IMR-90 (cell line): Measurements from ENCODE around the gene SERPINB10. TPM values are rescaled to one million over a fixed set of nuclear protein-coding genes. Genes with fewer than 3 reads are reported as not detected.

ENCODE experiments used
- ATAC-seq: fragments of 200-7000 bp; cut with Tn5 transposase; 2 replicates; pipeline ENCODE4 v1.9.1; 2020; ENCODE audit warnings: low read depth, mild to moderate bottlenecking, moderate library complexity
- BruUV-seq: library from RNA; stranded (reverse); fragments of 400-500 nt; replicated peaks from 2 replicates; lab custom pipeline; 2021; lab: Mats Ljungman, UMichigan
- CTCF ChIA-PET: fragments of 300-600 bp; formaldehyde crosslinking; extraction: SDS; loops from one replicate; lab custom pipeline; 2021; ENCODE audit warnings: antibody characterized with exemption; lab: Yijun Ruan, JAX
- POLR2A ChIA-PET: fragments of 300-600 bp; sonication (Branson Sonifier 250); formaldehyde crosslinking; loops from one replicate; lab custom pipeline; 2022; ENCODE audit warnings: antibody characterized with exemption; ENCODE audit not compliant: unreplicated experiment; lab: Charles Lee
- DNase-seq: peaks from one replicate; pipeline ENCODE4 v3.0.0; 2013
- H2AFZ ChIP-seq: replicated peaks from 2 replicates; pipeline ENCODE3; 2013; ENCODE audit warnings: low read length, mild to moderate bottlenecking; ENCODE audit not compliant: poor library complexity
- H2AK5ac ChIP-seq: 2 replicates; pipeline ENCODE4 v1.6.1; 2013; ENCODE audit warnings: low read depth, low read length, inconsistent platforms
- H2AK9ac ChIP-seq: replicated peaks from 2 replicates; pipeline ENCODE3; 2013; ENCODE audit warnings: mild to moderate bottlenecking, low read depth, low read length, moderate library complexity; ENCODE audit not compliant: poor library complexity
- H2BK120ac ChIP-seq: 2 replicates; pipeline ENCODE4 v1.6.1; 2013; ENCODE audit warnings: low read depth, low read length, inconsistent platforms
- H2BK15ac ChIP-seq: 3 replicates; pipeline ENCODE4 v1.6.1; 2013; ENCODE audit warnings: low read depth, low read length, inconsistent platforms
- H2BK20ac ChIP-seq: 2 replicates; pipeline ENCODE4 v1.6.1; 2013; ENCODE audit warnings: low read depth, mild to moderate bottlenecking, inconsistent platforms, low read length, moderate library complexity
- H2BK5ac ChIP-seq: 2 replicates; pipeline ENCODE4 v1.6.1; 2013; ENCODE audit warnings: mild to moderate bottlenecking, low read depth, low read length, inconsistent platforms; ENCODE audit not compliant: poor library complexity, severe bottlenecking
- H3K14ac ChIP-seq: replicated peaks from 2 replicates; pipeline ENCODE4 v1.6.1; 2013; ENCODE audit warnings: low read depth, low read length, inconsistent platforms
- H3K18ac ChIP-seq: 2 replicates; pipeline ENCODE4 v1.6.1; 2013; ENCODE audit warnings: low read depth, low read length, control low read depth
- H3K23ac ChIP-seq: 2 replicates; pipeline ENCODE4 v1.6.1; 2013; ENCODE audit warnings: low read depth, low read length, inconsistent platforms
- H3K27ac ChIP-seq: 2 replicates; pipeline ENCODE4 v1.5.1; 2013; ENCODE audit warnings: mild to moderate bottlenecking, control low read depth, low read length; ENCODE audit not compliant: insufficient read depth
- H3K27me3 ChIP-seq: 2 replicates; pipeline ENCODE4 v1.6.1; 2013; ENCODE audit warnings: low read length; ENCODE audit not compliant: control insufficient read depth, insufficient read depth
- H3K36me3 ChIP-seq: 2 replicates; pipeline ENCODE4 v1.6.1; 2013; ENCODE audit warnings: low read length, mixed read lengths; ENCODE audit not compliant: control insufficient read depth, insufficient read depth
- H3K4ac ChIP-seq: 2 replicates; pipeline ENCODE4 v1.6.1; 2013; ENCODE audit warnings: low read depth, low read length, inconsistent platforms
- H3K4me1 ChIP-seq: 2 replicates; pipeline ENCODE4 v1.6.1; 2013; ENCODE audit warnings: low read length, mixed read lengths; ENCODE audit not compliant: control insufficient read depth, insufficient read depth
- H3K4me2 ChIP-seq: 2 replicates; pipeline ENCODE4 v1.6.1; 2013; ENCODE audit warnings: low read depth, mild to moderate bottlenecking, control low read depth, low read length, moderate library complexity
- H3K4me3 ChIP-seq: 2 replicates; pipeline ENCODE4 v1.5.1; 2013; ENCODE audit warnings: low read depth, mild to moderate bottlenecking, control low read depth, low read length, moderate library complexity; ENCODE audit not compliant: insufficient read depth
- H3K56ac ChIP-seq: 2 replicates; pipeline ENCODE4 v1.6.1; 2013; ENCODE audit warnings: low read length, inconsistent platforms; ENCODE audit not compliant: insufficient read depth; ENCODE audit errors: extremely low read depth
- H3K79me1 ChIP-seq, 2 experiments: 2 replicates each; pipeline ENCODE4 v1.6.1; 2013; ENCODE audit warnings: low read length in 2 of 2, inconsistent platforms in 1 of 2, low read depth in 1 of 2
- H3K9ac ChIP-seq: 2 replicates; pipeline ENCODE4 v1.6.1; 2013; ENCODE audit warnings: low read depth, low read length, control low read depth
- H3K9me1 ChIP-seq: 2 replicates; pipeline ENCODE4 v1.6.1; 2013; ENCODE audit warnings: low read length, inconsistent platforms; ENCODE audit not compliant: insufficient read depth
- H3K9me3 ChIP-seq: 2 replicates; pipeline ENCODE4 v1.6.1; 2013; ENCODE audit warnings: low read length; ENCODE audit not compliant: control insufficient read depth, insufficient read depth
- H4K20me1 ChIP-seq: 2 replicates; pipeline ENCODE4 v1.6.1; 2013; ENCODE audit warnings: low read length, inconsistent platforms; ENCODE audit not compliant: insufficient read depth
- H4K5ac ChIP-seq: 2 replicates; pipeline ENCODE4 v1.6.1; 2013; ENCODE audit warnings: mild to moderate bottlenecking, low read depth, low read length, control low read depth
- H4K8ac ChIP-seq, 2 experiments: 2 replicates each; pipeline ENCODE4 v1.6.1; 2013; ENCODE audit warnings: low read depth in 2 of 2, low read length in 2 of 2, control low read depth in 1 of 2, inconsistent platforms in 1 of 2
- H4K91ac ChIP-seq: 2 replicates; pipeline ENCODE4 v1.6.1; 2013; ENCODE audit warnings: low read depth, low read length, inconsistent platforms; ENCODE audit not compliant: insufficient read depth
- CEBPB ChIP-seq: IDR thresholded peaks from 2 replicates; pipeline ENCODE4 v1.6.1; 2012; ENCODE audit warnings: low read depth, low read length, improper control_type of control experiment
- ELK1 ChIP-seq: fragments of 150-350 bp; IDR thresholded peaks from 2 replicates; pipeline ENCODE4 v1.6.1; 2016; ENCODE audit warnings: low read depth, mild to moderate bottlenecking, low read length, moderate library complexity, borderline replicate concordance
- FOS ChIP-seq: fragments of 150-350 bp; IDR thresholded peaks from 2 replicates; pipeline ENCODE4 v1.6.1; 2016; ENCODE audit warnings: low read depth, low read length
- MAFK ChIP-seq: IDR thresholded peaks from 2 replicates; pipeline ENCODE4 v1.6.1; 2012; ENCODE audit warnings: low read depth, low read length, improper control_type of control experiment
- MAZ ChIP-seq: IDR thresholded peaks from 2 replicates; pipeline ENCODE4 v1.6.1; 2012; ENCODE audit warnings: low read depth, mild to moderate bottlenecking, low read length, improper control_type of control experiment, moderate library complexity, borderline replicate concordance
- RAD21 ChIP-seq: IDR thresholded peaks from 2 replicates; pipeline ENCODE4 v1.6.1; 2012; ENCODE audit warnings: low read length, improper control_type of control experiment
- RCOR1 ChIP-seq: IDR thresholded peaks from 2 replicates; pipeline ENCODE4 v1.6.1; 2012; ENCODE audit warnings: mild to moderate bottlenecking, low read length, improper control_type of control experiment; ENCODE audit not compliant: insufficient replicate concordance
- RFX5 ChIP-seq: IDR thresholded peaks from 2 replicates; pipeline ENCODE4 v1.8.0; 2012; ENCODE audit warnings: low read depth, mild to moderate bottlenecking, low read length, moderate library complexity
- SMC3 ChIP-seq: fragments of 150-350 bp; IDR thresholded peaks from 2 replicates; pipeline ENCODE4 v1.6.1; 2016; ENCODE audit warnings: low read depth, mild to moderate bottlenecking, antibody characterized with exemption, low read length, moderate library complexity
- WGBS, 2 experiments: methylation state at CpG; one replicate each; pipeline versions ENCODE4 v1.1.5 to v1.1.7; 2013; ENCODE audit warnings: missing lambda C conversion rate in 2 of 2; ENCODE audit not compliant: insufficient read length in 1 of 2; ENCODE audit errors: extremely low coverage in 2 of 2; 5-methylcytosine and 5-hydroxymethylcytosine counted together
- dilution Hi-C: fragments of 300-500 bp; cut with HindIII; formaldehyde crosslinking; loops from one replicate; pipeline ENCODE4 v1.14.3; 2018; ENCODE audit warnings: low sequenced_read_pairs; ENCODE audit not compliant: unreplicated experiment
- in situ Hi-C: fragments of 300-500 bp; cut with MboI; formaldehyde crosslinking; loops from 3 replicates; pipeline ENCODE4 v1.14.3; 2019; ENCODE audit warnings: low sequenced_read_pairs, inconsistent platforms, mixed read lengths
- intact Hi-C: fragments of 100-400 bp; cut with micrococcal nuclease; formaldehyde crosslinking; loops from 2 replicates; pipeline ENCODE4 v1.10.0; 2022
- polyA plus RNA-seq, 3 experiments: library from polyadenylated mRNA; depleted of rRNA; stranded (reverse); fragments of >200 nt; gene quantifications; 2 replicates each; pipeline ENCODE4 v1.2.3, GENCODE V29; 2012; ENCODE audit warnings: low replicate concordance in 1 of 3
- total RNA-seq: library from RNA; depleted of rRNA; stranded (reverse); fragments of >200 nt; gene quantifications from 2 replicates; pipeline ENCODE4 v1.2.3, GENCODE V29; 2012
- TF ChIP-seq, protein P1 (sequence below): fragments of 150-350 bp; IDR thresholded peaks from 2 replicates; pipeline ENCODE4 v1.6.1; 2017; ENCODE audit warnings: mild to moderate bottlenecking, antibody characterized with exemption, low read length, low read depth

Gene SERPINB10
- total and polyA plus RNA-seq, 2 of the 4 experiments (the other 2 are of a cell fraction): not detected

DNA sequence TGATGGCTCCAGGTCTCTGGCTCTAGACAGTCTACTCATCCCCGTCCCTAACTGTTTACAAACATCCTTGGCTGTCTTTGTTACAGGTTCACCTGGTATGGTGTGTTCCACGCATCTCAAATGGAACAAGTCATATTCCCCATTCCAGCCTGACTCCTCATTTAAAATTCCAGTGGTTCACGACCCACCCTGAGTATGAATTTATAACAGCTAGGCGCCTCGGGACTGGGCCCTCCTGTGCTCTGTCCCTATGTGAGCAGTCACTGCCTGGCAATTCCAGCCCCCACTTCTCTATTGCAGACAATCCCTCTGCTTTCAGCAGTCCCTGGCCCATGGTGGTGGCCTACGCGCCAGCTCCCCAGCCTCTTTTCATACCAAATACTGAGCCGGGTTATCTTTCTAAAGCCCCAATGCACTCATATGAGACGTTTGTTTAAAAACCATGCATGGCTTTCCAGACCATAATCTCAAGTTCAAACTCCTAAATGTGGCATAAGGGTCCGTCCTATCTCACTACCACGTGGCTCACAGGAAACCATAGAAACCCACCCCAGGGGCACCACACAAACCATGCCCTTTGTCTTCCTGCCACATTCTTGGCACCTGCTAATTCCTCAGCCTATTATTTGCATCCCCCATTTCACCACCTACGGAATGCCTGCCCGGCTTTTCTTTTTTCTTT lies 63.7 kb downstream of the SERPINB10 start:
- Histone ChIP-seq H3K9me3 (no peaks in the 10 kb centered on the region), H2AFZ (peak overlapping the region; percentile 92), H2AK9ac (peak overlapping the region; percentile 93), H3K4me1 (peaks cover 12% of the 10 kb centered on the region), H3K23ac (peak overlapping the region; percentile 81), H3K79me1 (peaks cover 13 to 30% of the 10 kb centered on the region in 2 experiments; a peak in 3 of 4 replicates), H2AK5ac (peak overlapping the region; percentile 82), H3K4me2 (peak overlapping the region; percentile 90), H4K5ac (peak overlapping the region; percentile 92), H3K27me3 (no peaks in the 10 kb centered on the region), H3K56ac (peak overlapping the region; percentile 91), H3K4me3 (peak overlapping the region; percentile 61; the same call in 1 of the 2 replicates), H3K27ac (peak overlapping the region; percentile 86), H2BK5ac (peak overlapping the region; percentile 76), H2BK20ac (peak overlapping the region; percentile 27), H4K8ac (peak overlapping the region; percentile 77 to 96), H3K14ac (peak overlapping the region; percentile 89), H2BK120ac (peak overlapping the region; percentile 67), H2BK15ac (peak overlapping the region; percentile 76; the same call in 1 of the 3 replicates), H3K18ac (peak overlapping the region; percentile 75), H4K91ac (peak overlapping the region; percentile 92), H3K9me1 (peaks cover 8% of the 10 kb centered on the region), H4K20me1 (no peaks in the 10 kb centered on the region), H3K4ac (peak overlapping the region; percentile 97), H3K9ac (peak overlapping the region; percentile 81), H3K36me3 (no peaks in the 10 kb centered on the region)
- ChIA-PET CTCF (no interaction called here), POLR2A (no interaction called here)
- intact Hi-C loops: no loop called here
- WGBS, 2 experiments: 73% methylated on average over 5 of the region's 13 CpGs; no CpG with 5 or more reads in 1 of the 2 experiments
- dilution Hi-C loops: no loop called here
- ATAC-seq (no peak), DNase-seq (no peak)
- BruUV-seq: TSS peak; percentile 25
- in situ Hi-C loops: no loop called here
- no peak for TF ChIP-seq RCOR1
- TF ChIP-seq CEBPB: no peak
- no peak for TF ChIP-seq MAZ
- no peak for TF ChIP-seq FOS
- TF ChIP-seq RAD21: no peak
- TF ChIP-seq ELK1: no peak
- TF ChIP-seq, protein P1, sequence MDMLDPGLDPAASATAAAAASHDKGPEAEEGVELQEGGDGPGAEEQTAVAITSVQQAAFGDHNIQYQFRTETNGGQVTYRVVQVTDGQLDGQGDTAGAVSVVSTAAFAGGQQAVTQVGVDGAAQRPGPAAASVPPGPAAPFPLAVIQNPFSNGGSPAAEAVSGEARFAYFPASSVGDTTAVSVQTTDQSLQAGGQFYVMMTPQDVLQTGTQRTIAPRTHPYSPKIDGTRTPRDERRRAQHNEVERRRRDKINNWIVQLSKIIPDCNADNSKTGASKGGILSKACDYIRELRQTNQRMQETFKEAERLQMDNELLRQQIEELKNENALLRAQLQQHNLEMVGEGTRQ: no peak
- no peak for TF ChIP-seq MAFK
- TF ChIP-seq RFX5: no peak
- TF ChIP-seq SMC3: no peak
